HAP-1 (cell line): ENCODE measurements around the gene CELSR1.
"Not testable (repeated sequence)": the region's sequence is repeated elsewhere in the genome, so short reads cannot be mapped to it uniquely, and the experiment has no call there.

Experiments
- DNase-seq, 2 experiments: peaks; one replicate each; pipeline ENCODE4 v3.0.0-alpha.2; 2016 to 2020; ENCODE audit warnings: low spot score in 2 of 2
- H3K27me3 ChIP-seq: fragments of 250-450 bp; sonication (Bioruptor Pico); 2 replicates; pipeline ENCODE4 v1.5.1; 2020; ENCODE audit warnings: low read depth, mild to moderate bottlenecking, moderate library complexity
- H3K36me3 ChIP-seq: fragments of 250-450 bp; sonication (Bioruptor Pico); replicated peaks from 2 replicates; pipeline ENCODE4 v1.5.1; 2020; ENCODE audit warnings: mild to moderate bottlenecking
- H3K4me1 ChIP-seq: fragments of 250-450 bp; sonication (Bioruptor Pico); 2 replicates; pipeline ENCODE4 v1.5.1; 2020; ENCODE audit warnings: mild to moderate bottlenecking
- H3K4me3 ChIP-seq: fragments of 250-450 bp; sonication (Bioruptor Pico); 2 replicates; pipeline ENCODE4 v1.5.1; 2020; ENCODE audit warnings: mild to moderate bottlenecking, moderate library complexity
- H3K9me3 ChIP-seq: fragments of 250-450 bp; sonication (Bioruptor Pico); 2 replicates; pipeline ENCODE4 v1.5.1; 2020; ENCODE audit warnings: mild to moderate bottlenecking, moderate library complexity
- in situ Hi-C: fragments of 300-500 bp; cut with MboI; formaldehyde crosslinking; loops from 3 replicates; pipeline ENCODE4 v1.14.3; 2020; ENCODE audit warnings: low sequenced_read_pairs, inconsistent platforms, mixed read lengths

CELSR1 gene

GRCh38 chr22:46323162-46323561 is 214.3 kb downstream of the CELSR1 start:
- Histone ChIP-seq H3K4me3 (no peak overlapping the region), H3K27me3 (no peaks in the 10 kb centered on the region), H3K36me3 (peaks cover 94% of the 10 kb centered on the region), H3K4me1 (no peaks in the 10 kb centered on the region), H3K9me3 (no peaks in the 10 kb centered on the region)
- no peak for DNase-seq
- in situ Hi-C loops = loop anchor here (10.0 kb wide), 1 partner anchor 328 kb away; no protein-coding TSS in a partner anchor

GRCh38 chr22:46322711-46323110 is 214.7 kb downstream of the CELSR1 start:
- no peak for DNase-seq
- Histone ChIP-seq H3K36me3 (peaks cover 94% of the 10 kb centered on the region), H3K4me3 (no peak overlapping the region), H3K4me1 (no peaks in the 10 kb centered on the region), H3K27me3 (no peaks in the 10 kb centered on the region), H3K9me3 (no peaks in the 10 kb centered on the region)
- in situ Hi-C loops = loop anchor here (10.0 kb wide), 1 partner anchor 328 kb away; no protein-coding TSS in a partner anchor

- in situ Hi-C loops = loop anchor here (10.0 kb wide), 1 partner anchor 326 kb away; no protein-coding TSS in a partner anchor
- Histone ChIP-seq H3K4me1 (no peaks in the 10 kb centered on the region), H3K4me3 (no peak overlapping the region), H3K9me3 (no peaks in the 10 kb centered on the region), H3K27me3 (no peaks in the 10 kb centered on the region), H3K36me3 (peaks cover 91% of the 10 kb centered on the region)
- no peak for DNase-seq
These were observed 216.6 kb downstream of the CELSR1 start for GRCh38 chr22:46320716-46321386.

GRCh38 chr22:46320166-46320710 is 217.2 kb downstream of the CELSR1 start:
- in situ Hi-C loops = loop anchor here (10.0 kb wide), 1 partner anchor 325 kb away; no protein-coding TSS in a partner anchor
- H3K4me1 ChIP-seq = no peaks in the 10 kb centered on the region
- no peaks in the 10 kb centered on the region for H3K9me3 ChIP-seq
- no peaks in the 10 kb centered on the region for H3K27me3 ChIP-seq
- no peak for DNase-seq
- no peak overlapping the region for H3K4me3 ChIP-seq
- H3K36me3 ChIP-seq = peaks cover 91% of the 10 kb centered on the region

GRCh38 chr22:46319319-46319718 is 218.1 kb downstream of the CELSR1 start:
- no peaks in the 10 kb centered on the region for H3K4me1 ChIP-seq
- no peaks in the 10 kb centered on the region for H3K9me3 ChIP-seq
- H3K36me3 ChIP-seq = peaks cover 89% of the 10 kb centered on the region
- no peak for DNase-seq
- H3K27me3 ChIP-seq = no peaks in the 10 kb centered on the region
- in situ Hi-C loops = no loop called here
- H3K4me3 ChIP-seq = no peak overlapping the region

GRCh38 chr22:46318576-46318975 is 218.8 kb downstream of the CELSR1 start:
- Histone ChIP-seq H3K27me3 (no peaks in the 10 kb centered on the region), H3K4me1 (no peaks in the 10 kb centered on the region), H3K4me3 (no peak overlapping the region), H3K36me3 (peaks cover 89% of the 10 kb centered on the region), H3K9me3 (no peaks in the 10 kb centered on the region)
- DNase-seq = no peak
- in situ Hi-C loops = no loop called here

- peaks cover 86% of the 10 kb centered on the region for H3K36me3 ChIP-seq
- no peaks in the 10 kb centered on the region for H3K27me3 ChIP-seq
- H3K4me1 ChIP-seq = no peaks in the 10 kb centered on the region
- H3K9me3 ChIP-seq = no peaks in the 10 kb centered on the region
- no peak for DNase-seq
- in situ Hi-C loops = no loop called here
- no peak overlapping the region for H3K4me3 ChIP-seq
These were observed 219.8 kb downstream of the CELSR1 start for GRCh38 chr22:46317646-46318045.

- Histone ChIP-seq H3K36me3 (peaks cover 84% of the 10 kb centered on the region), H3K27me3 (no peaks in the 10 kb centered on the region), H3K9me3 (no peaks in the 10 kb centered on the region), H3K4me1 (no peaks in the 10 kb centered on the region), H3K4me3 (no peak overlapping the region)
- in situ Hi-C loops = no loop called here
- no peak for DNase-seq
These were observed 221.4 kb downstream of the CELSR1 start for GRCh38 chr22:46315976-46316375.

- H3K27me3 ChIP-seq, H3K9me3 ChIP-seq, DNase-seq, H3K4me3 ChIP-seq, in situ Hi-C loops, H3K4me1 ChIP-seq: not testable (repeated sequence)
- H3K36me3 ChIP-seq = peaks cover 85% of the 10 kb centered on the region
These were observed 224.6 kb downstream of the CELSR1 start for GRCh38 chr22:46312848-46313247.

GRCh38 chr22:46312056-46312455 is 225.4 kb downstream of the CELSR1 start:
- H3K4me3 ChIP-seq = no peak overlapping the region
- in situ Hi-C loops = no loop called here
- H3K36me3 ChIP-seq = peaks cover 80% of the 10 kb centered on the region
- no peaks in the 10 kb centered on the region for H3K27me3 ChIP-seq
- H3K4me1 ChIP-seq = no peaks in the 10 kb centered on the region
- H3K9me3 ChIP-seq = no peaks in the 10 kb centered on the region
- DNase-seq = no peak
